Activated T-cell treated with anti-CD3 and anti-CD28 coated beads, Interleukin-2, amount 50 U/mL, for 48 hours (primary cell): Measurements from ENCODE around the gene NAA15.
"Not testable (repeated sequence)": the region's sequence is repeated elsewhere in the genome, so short reads cannot be mapped to it uniquely, and the experiment has no call there.

Experiments used
- DNase-seq, 2 experiments: peaks; one replicate each; pipeline ENCODE4 v3.0.0-alpha.2; 2020

Gene NAA15

DNA sequence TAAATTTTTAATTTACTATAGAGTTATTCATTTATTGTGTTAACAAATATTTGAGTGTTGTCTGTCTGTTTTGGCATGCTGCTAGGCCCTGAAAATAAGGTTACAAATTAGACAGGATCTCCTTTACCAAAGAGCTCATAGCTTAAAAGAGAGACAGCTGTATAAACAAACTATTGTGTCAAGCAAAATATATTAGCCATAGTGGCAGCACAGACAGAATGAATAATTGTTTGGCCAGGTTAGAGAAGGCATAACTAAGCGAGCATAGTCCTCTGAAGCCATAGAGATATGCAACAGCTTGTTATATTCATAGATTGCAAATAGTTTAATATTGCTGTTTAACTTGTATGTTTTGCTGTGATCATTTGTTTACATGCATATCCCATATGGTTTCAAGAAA, 67.7 kb downstream of the NAA15 start:
- no peak for DNase-seq

DNA sequence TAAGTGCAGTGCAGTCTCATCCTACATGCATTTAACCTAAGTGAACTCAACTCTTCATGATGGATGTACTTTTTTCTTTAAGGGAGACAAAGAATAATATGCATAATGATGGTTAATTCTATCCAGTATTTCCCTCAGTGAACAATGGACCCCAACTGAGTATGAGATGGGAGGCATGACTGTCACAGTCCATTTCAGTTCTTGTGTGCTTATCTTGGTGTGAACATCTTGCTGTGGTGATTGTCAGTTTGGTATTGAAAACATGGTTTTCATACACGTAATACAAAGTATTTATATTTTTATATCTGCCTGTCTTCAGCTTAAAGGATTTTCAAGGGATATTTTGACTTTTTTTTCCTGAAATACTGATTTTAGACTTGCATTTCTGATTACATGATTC, 72.9 kb downstream of the NAA15 start:
- no peak for DNase-seq

DNA sequence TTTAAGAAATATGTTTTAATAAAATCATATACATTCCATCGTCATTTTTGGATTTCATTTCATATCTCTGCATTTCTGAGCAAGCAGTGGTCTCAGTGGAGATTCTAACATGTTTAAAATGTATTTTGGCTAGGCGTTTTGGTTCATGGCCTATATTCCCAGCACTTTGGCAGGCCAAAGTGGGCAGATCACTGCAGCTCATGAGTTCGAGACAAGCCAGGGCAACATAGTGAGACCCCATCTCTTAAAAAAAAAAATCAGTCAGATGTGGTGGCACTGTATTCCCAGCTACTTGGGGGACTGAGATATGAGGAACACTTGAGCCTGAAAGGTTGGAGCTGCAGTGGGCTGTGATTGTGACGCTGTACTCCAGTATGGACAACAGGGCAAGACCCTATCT, 85.1 kb downstream of the NAA15 start:
- DNase-seq: no peak

DNA sequence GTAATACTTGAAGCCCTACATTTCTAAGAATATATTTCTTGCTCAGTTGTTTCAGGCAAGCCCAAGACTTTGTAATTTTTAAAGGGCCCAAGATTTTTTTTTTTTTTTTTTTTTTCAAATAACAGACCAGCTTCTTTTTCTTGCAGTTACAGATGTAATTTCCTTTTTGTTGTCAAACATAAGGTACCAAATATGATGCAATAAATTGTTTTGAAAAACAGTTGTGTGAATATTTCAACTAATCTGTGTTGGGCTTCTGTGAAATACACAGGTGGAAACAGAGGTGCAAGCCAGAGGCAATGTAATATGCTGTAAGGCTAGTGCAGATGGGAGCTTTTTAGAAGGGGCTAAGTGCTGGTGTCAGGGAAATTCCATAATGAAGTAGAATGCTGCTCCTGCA, 87.8 kb downstream of the NAA15 start:
- DNase-seq: no peak

- DNase-seq: no peak
Observed at GRCh38 chr4:139389991-139390390, 88.7 kb downstream of the NAA15 start.

DNA sequence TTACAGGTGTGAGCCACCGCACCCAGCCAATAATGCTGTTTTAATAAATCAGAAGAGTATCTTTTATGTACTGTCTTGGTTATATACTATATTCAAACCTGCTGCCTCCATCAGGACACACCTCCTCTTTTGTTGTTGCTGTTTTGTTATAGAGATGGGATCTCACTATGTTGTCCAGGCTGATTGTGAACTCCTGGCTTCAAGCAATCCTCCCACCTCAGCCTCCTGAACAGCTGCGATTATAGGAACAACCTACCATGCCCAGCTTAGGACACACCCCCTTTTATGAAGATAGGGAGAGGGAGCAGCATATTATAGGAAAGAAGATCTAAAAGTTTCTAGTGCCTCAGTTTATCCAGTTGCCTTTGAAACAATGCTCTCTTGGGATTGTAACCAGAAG, 90.4 kb downstream of the NAA15 start:
- DNase-seq: no peak

GRCh38 chr4:139392797-139393196, 91.5 kb downstream of the NAA15 start:
- DNase-seq: no peak

DNA sequence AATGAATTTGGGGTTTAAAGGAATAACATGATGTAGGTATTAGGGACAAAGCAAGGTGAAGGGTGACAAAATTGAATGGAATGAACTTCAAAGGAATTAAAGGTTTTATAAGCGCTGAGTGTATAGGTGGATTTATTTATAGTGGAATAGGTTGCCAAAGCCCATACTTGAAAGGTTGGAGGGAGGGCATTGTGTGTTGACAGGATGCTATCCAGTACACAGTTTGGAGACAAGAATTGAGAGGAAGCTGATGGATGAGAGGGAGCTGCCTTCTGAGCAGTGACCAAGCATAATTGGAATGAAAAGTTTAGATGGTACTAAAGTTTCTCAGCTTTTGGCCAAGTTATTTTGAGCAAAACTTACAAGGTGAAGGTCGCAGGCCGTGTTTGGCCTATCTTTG, 100.1 kb downstream of the NAA15 start:
- DNase-seq: no peak

DNA sequence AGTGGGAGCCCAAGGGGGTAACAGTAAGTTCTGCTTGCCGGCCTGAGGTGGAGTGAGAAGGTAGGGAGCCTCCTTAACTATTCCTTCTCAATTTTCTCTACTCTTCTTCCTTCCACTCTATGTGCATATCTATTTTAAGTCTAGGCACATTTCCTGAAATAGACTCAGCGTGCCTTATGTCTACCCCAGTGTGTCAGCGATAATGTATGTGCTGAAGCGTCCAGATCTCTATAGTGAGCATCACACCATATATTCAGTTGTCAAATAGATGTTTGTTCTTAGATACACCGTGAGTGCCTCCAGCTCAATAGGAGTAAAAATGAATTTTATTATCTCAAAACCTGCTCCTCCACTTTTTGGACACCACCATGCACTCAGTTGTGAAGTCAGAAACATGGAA, 101.1 kb downstream of the NAA15 start:
- DNase-seq: no peak

DNA sequence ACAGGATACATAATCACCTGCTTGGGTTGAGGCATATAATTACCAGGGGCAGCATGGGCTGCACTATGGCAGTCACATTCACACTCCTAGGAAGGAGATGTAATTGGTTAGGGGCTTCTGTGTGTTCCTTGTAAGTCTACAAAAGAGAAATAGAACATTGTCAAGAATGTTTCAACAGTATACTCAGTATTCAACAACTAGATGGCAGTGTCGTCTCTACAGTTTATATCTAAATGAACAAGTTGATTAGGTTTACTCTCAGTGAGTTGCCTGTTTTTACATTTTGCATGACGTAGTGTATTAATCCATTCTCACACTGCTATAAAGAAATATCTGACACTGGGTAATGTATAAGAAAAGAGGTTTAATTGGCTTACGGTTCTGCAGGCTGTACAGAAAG, 102.2 kb downstream of the NAA15 start:
- DNase-seq: no peak

DNA sequence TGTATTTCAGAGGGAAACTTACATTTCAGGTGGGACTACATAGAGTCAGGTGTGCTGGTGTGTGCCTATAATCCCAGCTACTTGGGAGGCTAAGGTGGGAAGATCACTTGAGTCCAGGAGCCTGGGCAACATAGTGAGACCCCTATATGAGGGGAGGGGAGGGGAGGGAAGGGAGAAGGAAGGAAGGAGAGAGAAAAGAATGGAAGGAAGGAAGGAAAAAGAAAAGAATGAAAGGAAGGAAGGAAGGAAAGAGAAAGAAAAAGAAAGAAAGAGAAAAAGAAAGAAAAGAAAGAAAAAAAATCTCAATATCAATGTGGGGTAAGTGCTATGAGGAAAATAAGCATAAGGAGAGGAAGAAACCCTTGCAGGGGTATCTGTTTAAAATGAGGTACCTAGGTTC, 109.0 kb downstream of the NAA15 start:
- DNase-seq: no peak

- DNase-seq: not testable (repeated sequence)
Observed at GRCh38 chr4:139414671-139415210, 113.4 kb downstream of the NAA15 start.

- DNase-seq: no peak
Observed at GRCh38 chr4:139416073-139416673, 114.9 kb downstream of the NAA15 start.

- no peak for DNase-seq
Observed at GRCh38 chr4:139419388-139419914, 118.1 kb downstream of the NAA15 start.

- DNase-seq: no peak
Observed at GRCh38 chr4:139420652-139421051, 119.3 kb downstream of the NAA15 start.

- DNase-seq: no peak
Observed at GRCh38 chr4:139436122-139436521, 134.8 kb downstream of the NAA15 start.

DNA sequence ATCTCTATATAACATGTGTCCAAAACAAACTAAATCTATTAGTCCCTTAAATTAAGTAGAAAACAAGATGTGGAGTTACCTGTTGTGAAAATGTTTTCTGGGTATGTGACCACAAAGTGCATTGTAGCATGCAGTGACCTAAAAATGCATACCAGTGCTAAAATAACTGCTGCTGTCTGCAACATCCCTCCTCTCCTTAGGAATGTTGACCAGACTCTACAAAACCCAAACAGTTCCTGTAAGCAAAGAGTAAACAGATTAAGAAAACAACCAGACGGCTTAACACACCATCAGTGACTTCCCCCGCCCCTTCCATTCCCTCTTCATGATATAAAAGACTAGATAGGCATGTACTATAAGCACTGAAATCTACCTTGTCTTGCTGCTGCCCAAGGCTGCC, 136.8 kb downstream of the NAA15 start:
- DNase-seq: no peak

- DNase-seq: no peak
Observed at GRCh38 chr4:139441029-139441428, 139.7 kb downstream of the NAA15 start.

GRCh38 chr4:139443661-139444060, 142.4 kb downstream of the NAA15 start:
- no peak for DNase-seq

- not testable (repeated sequence) for DNase-seq
Observed at GRCh38 chr4:139444881-139445280, 143.6 kb downstream of the NAA15 start.

- DNase-seq: not testable (repeated sequence)
Observed at GRCh38 chr4:139447078-139447477, 145.8 kb downstream of the NAA15 start.

GRCh38 chr4:139450586-139450985, 149.3 kb downstream of the NAA15 start:
- no peak for DNase-seq

DNA sequence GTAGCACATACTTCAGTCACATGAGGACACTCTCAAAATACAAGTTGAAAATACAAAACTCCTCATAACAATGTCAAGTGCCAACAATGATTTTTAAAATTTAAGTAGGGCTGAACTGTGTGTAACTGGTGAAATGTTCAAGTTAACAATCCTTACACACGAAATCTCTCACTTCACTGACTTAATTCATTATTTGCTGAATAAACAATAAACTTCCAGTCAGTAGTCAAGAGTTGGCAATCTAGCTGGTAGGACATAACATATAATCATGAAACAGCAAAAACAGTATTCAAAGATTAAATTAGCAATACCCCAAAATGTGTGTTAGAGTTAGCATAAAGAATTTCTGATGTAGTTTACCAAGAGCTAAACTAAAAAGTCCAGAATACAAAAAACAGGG, 150.7 kb downstream of the NAA15 start:
- DNase-seq: no peak

- no peak for DNase-seq
Observed at GRCh38 chr4:139453041-139453370, 151.7 kb downstream of the NAA15 start.
